Stimulated activated naive CD8-positive, alpha-beta T cell treated with anti-CD3 and anti-CD28 coated beads, Interleukin-15, Interleukin-2, amounts not matched to agents 100 U/mL and 50 U/mL, for 24 hours (primary cell): Measurements from ENCODE around the gene BMPR2.
A peak's percentile ranks its signal among the peaks of the same experiment; 100 is the strongest.
"Not testable (repeated sequence)": the region's sequence is repeated elsewhere in the genome, so short reads cannot be mapped to it uniquely, and the experiment has no call there.

Experiments
- ATAC-seq: fragments of 150-1000 bp; cut with Tn5 transposase; one replicate; pipeline ENCODE4 v1.10.0; 2021
- DNase-seq: peaks from one replicate; pipeline ENCODE4 v3.0.0; 2021

The BMPR2 gene

DNA sequence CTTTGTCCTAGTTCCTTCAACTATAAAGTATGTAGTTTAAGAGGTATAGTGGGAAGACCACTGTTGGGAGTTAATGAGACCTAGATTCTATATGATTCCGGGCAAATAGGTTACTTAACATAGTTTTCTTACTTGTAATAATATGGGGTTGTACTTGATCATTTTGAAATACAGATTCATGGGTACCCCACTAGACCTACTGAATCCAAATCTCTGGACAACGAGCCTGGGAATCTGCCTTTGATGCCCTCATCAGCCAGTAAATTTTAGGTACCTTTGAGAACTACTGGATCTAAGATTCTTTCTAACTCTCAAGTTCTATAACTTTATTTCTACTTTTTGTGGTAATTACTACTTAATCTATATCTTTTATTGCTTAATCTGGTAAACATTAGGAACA lies 6.6 kb downstream of the BMPR2 start:
- ATAC-seq (no peak), DNase-seq (no peak)

DNA sequence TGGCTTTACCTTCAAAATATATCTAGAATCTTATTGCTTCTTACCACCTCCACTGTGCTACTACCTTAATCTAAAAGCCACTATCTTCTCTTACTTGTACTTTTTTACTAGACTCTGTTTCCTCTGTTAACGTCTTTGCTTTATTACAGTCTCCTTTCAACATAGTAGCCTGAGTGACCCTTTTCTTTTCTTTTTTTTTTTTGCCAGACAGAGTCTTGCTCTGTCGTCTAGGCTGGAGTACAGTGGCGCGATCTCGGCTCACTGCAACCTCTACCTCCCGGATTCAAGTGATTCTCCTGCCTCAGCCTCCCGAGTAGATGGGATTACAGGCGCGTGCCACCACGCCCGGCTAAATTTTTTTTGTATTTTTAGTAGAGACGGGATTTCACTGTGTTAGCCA lies 10.4 kb downstream of the BMPR2 start:
- not testable (repeated sequence) for DNase-seq, ATAC-seq

DNA sequence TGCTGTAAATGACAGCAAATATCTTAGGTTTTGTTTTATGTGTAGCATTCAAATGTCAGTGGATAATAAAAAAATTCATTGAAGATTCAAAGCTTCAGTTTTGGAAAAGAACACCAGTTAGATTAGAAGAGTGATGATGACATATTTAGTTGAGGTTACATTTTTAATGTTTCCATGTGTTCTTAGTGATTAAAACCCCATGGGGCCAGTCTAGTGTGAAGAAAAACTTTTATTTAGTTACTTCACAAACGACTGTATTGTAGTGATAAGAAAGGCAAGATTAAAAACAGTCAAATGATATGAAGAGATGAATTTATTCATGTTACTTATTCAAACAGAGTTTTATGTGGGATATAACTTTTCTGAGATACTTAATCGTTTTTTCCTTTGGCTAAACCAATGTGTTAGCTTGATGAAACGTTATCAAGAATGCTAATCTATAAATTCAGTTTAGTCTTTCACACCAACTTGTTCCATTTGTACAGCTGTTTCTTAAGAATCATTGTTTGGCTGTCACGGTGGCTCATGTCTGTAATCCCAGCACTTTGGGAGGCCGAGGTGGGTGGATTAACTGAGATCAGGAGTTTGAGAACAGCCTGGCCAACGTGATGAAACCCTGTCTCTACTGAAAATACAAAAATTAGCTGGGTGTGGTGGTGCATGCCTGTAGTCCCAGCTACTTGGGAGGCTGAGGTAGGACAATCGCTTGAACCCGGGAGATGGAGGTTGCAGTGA lies 11.6 kb downstream of the BMPR2 start:
- peak; percentile 49 for ATAC-seq
- no peak for DNase-seq

DNA sequence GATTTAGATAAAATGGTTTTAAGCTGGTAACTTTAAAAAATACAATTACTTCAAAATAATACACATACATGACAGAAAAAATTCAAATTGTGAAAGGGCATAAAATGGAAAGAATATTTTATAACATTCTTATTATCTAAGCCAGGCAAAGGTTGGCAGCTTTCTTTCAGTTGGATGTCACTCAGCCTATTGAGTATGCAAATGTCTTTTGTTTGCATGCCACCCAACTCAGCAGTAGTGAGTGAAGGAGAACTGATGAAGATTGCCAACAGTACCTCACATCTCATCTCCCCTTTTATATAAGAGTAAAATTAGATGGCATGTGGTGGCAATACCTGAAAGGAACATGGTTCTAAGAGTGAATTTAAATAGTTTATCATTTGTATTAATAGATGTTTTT lies 24.8 kb downstream of the BMPR2 start:
- ATAC-seq (no peak), DNase-seq (no peak)

DNA sequence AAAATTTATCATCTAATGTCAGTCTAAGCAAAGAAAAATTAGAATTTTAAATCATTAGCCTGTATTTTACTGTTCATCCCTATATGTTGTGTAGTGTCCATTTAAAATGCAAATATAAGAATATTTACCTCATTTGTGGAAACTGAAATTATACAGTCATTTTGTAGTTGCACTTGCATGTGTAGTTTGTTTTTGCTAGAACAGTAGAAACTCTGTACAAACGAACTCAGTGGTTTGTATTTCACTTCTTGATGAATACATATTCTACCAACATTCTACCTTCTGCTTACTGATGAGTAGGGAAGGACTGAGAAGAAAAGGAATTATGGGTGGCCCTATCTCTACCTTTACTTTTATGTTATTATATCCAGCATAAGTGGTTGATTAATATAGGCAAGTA lies 29.7 kb downstream of the BMPR2 start:
- DNase-seq (no peak), ATAC-seq (no peak)

DNA sequence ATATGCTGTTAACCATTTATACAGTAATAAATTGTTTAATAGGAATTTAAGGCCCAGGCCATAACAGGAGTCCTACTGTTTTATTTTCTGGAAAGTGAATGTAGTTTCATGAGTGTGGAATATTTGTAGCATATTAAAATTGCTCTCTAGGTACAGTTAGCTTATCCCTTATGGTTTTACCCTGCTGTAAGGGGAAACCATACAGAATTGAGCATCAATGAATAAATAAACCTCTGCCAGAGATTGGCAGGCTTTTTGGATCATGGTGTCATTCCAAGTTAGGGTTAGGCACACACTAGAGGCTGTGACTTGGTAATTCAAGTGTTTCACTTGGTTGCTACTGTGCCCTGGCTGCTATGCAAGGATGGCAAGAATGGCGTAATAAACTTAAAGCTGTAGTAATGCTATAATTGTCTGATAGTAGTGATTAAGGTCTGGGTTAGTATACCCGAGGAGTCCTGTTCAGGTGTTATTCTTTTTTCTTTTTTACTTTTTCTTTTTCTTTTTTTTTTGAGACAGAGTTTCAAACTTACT lies 30.4 kb downstream of the BMPR2 start:
- ATAC-seq (no peak), DNase-seq (no peak)

DNA sequence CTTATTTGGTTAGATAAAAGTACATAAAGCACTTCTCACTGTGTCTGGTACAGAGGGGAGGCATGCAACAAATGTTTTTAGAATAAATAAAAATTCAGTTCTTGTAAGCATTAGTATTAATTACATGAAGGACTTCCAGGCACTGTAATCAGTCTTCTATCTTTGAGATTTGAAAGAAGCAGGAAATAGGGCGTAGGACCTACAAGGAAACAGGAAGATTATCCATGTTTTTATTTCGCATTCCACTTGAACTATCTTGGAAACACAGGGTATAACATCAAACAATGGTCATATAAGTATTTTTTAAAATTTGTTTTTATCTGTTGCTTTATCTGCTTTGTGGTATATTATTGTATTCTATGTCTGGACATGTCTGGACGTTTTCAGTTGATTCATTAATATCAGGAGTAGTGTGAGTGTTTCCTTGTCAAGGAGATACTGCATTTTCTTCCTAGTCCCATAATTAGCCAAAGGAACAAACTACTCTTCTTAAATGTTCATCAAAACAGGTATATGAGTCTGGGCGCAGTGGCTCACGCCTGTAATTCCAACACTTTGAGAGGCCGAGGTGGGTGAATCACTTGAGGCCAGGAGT lies 32.5 kb downstream of the BMPR2 start:
- DNase-seq = no peak
- no peak for ATAC-seq

DNA sequence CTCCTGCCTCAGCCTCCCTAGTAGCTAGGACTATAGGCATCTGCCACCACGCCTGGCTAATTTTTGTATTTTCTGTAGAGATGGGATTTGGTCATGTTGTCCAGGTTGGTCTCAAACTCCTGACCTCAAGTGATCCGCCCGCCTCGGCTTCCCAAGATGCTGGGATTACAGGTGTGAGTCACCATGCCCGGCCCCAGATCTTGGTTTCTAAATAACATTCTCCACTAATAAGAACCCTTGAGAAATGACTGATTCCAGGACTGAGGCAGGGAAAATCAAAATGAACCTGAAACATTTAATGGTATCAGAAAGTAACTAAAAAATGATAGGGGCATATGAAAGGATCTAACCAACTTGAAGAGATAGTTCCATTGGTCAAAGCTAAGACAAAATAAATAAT lies 34.0 kb downstream of the BMPR2 start:
- ATAC-seq = no peak
- DNase-seq = no peak

DNA sequence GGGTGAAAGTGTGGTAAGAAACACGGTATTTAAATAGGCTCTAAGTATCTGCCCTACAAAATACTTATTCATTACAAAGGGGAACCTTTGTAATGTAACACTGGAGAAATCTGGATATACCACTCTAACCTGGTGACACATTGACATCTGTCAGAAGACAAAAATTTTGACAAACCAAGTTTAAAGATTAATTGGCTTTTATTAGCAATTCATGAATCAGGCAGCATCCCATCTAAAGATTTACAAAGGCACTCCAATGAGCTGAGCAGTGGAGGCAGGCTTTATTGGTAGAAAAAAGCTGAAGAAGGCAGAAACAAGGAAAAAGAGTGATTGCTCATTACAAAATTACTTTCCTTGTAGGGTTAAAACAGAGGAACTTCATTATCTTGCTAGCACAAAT lies 35.0 kb downstream of the BMPR2 start:
- DNase-seq (no peak), ATAC-seq (no peak)

DNA sequence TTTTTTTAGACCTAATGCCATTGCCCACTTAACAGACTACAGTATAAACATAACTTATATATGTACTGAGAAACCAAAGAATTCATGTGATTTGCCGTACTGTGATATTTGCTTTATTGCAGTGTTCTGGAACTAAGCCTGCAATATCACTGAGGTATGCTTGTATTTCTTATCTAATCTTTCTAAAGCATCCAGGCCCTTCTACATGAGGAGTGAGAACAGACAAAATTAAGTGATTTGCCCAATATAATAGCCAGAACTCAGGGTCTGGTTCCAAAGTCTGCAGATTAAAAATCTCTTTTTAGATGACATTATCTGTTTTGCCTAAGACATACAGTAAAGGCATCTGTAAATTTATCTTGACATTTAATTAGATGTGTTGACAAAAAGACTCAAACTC lies 41.9 kb downstream of the BMPR2 start:
- ATAC-seq (no peak), DNase-seq (no peak)

DNA sequence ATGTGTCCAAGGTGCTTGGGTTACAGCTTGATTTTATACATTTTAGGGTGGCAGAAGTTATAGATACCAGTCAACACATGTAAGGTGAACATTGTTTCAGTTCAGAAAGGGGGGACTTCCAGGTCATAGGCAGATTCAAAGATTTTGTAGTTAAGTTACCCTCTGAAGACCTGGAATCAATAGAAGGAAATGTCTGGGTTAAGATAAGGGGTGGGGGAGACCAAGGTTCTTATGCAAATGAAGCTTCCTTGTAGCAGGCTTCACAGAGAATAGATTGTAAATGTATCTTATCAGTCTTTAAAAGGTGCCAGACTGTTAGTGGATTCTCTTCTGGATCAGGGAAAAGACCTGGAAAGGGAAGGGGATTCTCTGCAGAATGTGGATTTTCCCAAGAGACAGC lies 42.4 kb downstream of the BMPR2 start:
- ATAC-seq (no peak), DNase-seq (no peak)

DNA sequence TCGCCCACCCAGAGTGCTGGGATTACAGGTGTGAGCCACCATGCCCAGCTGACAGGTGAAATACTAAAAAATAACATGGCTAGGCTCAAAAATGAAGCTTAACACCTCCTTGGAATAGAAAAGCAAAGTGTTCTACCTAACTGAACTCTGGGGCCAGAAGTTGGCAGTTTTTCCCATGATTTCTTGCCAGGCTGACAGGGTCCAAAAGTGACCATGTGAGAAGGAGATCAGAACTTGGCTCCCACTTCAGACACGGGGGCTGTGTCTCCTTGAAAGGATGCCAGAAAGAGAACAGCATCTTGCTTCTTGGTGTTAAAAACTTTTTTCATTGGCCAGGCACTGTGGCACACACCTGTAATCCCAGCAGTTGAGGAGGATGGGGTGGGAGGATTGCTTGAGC lies 47.0 kb downstream of the BMPR2 start:
- ATAC-seq (no peak), DNase-seq (no peak)

DNA sequence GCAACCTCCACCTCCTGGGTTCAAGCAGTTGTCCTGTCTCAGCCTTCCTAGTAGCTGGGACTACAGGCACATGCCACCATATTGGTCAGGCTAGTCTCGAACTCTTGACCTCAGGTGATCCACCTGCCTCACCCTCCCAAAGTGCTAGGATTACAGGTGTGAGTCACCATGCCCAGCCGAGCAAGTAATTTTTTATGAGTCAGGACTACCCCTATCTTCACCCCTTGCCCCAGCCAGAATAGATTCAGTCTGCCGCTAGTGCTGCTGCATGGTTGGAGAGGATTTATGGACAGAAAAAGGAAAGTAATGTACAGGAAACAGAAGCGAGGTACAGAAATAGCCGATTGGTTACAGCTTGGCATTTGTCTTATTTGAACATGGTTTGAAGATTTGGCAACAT lies 48.9 kb downstream of the BMPR2 start:
- no peak for DNase-seq
- no peak for ATAC-seq

DNA sequence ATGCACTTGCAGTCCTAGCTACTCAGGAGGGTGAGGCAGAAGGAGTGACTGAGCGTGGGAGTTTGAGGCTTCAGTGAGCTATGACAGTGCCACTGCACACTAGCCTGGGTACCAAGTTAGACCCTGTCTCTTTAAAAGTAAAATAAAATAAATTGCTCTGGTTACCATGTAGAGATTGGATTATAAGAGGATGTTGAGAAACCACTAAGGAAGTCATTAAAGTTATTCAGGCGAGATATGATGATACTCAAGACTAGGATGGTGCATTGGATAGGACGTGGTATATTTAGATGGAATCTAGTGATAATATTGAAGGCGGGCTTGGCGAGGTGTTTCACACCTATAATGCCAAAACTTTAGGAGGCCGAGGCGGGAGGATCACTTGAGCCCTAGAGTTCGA lies 50.6 kb downstream of the BMPR2 start:
- no peak for ATAC-seq
- DNase-seq = no peak

DNA sequence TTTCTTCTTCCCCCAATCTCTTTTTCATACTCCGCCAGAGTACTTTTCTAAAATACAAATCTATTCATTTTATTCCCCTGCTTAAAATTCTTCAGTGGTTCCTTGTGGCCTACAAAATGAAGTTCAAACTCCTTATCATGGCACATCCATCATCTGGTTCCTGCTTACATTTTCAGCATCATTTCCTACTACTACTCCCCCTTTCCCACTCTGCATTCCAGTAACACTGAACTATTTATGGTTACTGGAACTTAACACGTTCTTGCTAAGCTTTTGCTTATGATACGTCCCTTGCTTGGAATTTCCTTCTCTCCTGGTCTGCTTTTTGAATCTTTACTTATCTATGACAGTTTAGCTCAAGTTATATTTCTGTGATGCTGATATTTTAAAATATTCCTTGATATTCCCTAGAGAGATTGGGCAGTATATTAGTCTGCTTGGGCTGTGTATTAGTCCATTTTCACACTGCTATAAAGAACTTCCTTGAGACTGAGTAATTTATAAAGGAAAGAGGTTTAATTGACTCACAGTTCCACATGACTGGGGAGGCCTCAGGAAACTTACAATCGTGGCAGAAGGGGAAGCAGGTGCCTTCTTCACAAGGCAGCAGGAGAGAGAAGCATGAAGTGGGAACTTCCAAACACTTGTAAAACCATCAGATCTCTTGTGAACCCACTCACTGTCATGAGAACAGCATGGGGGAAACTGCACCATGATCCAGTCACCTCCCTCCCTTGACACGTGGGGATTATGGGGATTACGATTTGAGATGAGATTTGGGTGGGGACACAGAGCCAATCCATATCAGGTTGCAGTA lies 53.2 kb downstream of the BMPR2 start:
- DNase-seq (no peak), ATAC-seq (no peak)

DNA sequence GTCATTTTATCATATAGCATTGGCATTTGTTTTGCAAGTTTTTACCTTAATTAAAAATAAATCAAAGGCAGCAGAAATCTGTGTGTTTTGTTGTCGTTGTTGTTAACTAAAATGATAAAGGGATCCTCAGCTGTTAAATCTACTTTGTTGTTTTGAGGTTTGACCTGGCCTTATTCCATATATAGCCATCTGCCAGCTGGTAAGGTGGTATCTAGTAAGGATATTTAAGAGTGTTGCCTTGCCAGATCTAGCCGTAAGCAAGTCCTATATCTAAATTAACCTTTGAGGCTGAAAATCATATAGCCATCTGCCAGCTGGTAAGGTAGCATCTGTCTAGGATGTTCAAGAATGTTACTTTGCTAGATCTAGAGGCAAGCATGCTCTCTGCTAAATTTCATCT lies 56.6 kb downstream of the BMPR2 start:
- ATAC-seq = no peak
- DNase-seq = no peak

DNA sequence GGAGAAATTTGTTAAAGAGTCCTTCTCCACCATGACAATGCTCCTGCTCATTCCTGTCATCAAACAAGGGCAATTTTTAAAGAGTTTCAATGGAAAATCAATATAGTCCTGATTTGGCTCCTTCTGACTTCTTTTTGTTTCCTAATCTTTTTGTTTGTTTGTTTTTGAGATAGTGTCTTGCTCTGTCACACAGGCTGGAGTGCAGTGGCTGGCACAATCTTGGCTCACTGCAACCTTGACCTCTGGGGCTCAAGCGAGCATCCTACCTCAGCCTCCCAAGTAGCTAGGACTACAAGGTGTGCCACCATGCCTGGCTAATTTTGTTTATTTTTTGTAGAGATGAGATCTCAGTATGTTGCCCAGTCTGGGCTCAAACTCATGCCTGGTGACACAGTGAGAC lies 58.3 kb downstream of the BMPR2 start:
- ATAC-seq (no peak), DNase-seq (no peak)

DNA sequence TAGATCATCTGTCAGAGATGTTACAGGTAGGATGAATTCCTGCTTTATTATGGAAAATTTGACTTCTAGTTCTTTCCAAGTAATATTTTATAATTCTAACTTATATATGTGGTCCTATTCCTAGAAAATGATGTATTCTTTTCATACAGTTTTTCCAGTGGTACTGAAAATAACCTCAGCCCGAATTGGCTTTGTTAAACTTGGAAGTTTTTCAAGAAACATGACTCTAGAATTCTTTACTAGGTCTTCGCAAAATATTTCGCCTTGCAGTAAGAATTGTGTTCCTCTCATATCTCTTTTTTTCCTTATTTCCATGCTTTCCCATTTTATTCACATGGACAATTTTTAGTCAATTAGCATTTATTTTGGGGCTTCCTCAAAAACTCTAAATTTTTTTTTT lies 60.5 kb downstream of the BMPR2 start:
- no peak for ATAC-seq
- no peak for DNase-seq

DNA sequence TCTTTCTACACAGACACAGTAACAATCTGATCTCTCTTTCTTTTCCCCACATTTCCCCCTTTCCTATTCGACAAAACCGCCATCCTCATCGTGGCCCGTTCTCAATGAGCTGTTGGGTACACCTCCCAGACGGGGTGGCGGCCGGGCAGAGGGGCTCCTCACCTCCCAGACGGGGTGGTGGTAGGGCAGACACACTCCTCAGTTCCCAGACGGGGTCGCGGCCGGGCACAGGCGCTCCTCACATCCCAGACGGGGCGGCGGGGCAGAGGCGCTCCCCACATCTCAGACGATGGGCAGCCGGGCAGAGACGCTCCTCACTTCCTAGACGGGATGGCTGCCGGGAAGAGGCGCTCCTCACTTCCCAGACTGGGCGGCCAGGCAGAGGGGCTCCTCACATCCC lies 64.0 kb downstream of the BMPR2 start:
- ATAC-seq = not testable (repeated sequence)

DNA sequence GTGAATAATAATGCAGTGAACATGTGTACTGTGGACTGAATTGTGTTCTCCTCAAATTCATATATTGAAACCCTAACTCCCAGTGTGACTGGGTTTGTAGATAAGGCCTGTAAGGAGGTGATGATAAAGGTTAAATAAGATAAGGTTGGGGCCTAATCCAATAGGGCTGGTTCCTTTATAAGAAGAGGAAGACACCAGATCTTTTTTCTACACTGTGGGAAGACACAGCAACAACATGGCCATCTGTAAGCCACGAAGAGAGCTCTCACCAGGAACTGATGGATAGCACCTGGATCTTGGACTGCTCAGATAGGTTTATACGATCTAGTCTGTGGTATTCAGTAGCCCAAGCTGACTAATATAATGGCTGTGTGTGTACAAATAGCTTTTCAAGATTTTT lies 66.8 kb downstream of the BMPR2 start:
- ATAC-seq (no peak), DNase-seq (no peak)

More for the DNA sequence above, 64.0 kb downstream of the BMPR2 start:
- not testable (repeated sequence) for DNase-seq

DNA sequence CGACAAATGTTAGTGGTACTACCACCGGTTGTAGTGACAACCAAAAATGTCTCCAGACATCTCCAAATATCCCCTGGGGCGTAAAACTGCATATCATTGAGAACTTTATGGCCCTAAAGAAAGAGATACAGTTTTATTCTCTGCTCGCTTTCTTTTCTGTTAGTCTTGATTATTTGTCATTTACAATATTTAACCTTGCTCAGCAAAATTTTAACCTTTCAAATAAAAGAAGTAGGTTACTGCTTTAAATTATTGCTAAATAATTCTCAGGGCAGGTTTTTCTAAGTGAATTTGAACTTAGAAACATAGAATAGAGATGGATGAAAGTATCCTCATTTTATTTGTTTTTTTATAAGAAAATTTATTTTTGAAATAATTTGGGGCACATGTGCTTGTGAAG lies 67.9 kb downstream of the BMPR2 start:
- DNase-seq = no peak
- ATAC-seq = no peak

DNA sequence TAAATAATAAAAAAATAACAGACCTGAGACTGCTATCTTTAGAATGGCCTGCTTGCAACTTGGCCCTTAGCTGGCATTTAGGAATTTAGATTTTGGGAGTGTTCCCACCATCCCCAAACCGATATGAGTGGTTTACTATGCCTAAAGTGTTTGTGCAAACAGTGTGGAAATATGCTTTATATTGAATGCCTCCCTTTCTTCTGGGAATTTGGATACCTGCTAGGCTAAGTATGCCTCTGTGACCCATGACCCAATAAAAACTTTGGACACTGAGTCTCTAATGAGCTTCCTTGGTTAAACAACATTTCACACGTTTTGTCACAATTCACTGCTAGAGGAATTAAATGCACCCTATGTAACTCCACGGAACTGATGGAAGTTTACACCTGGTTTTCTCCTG lies 73.2 kb downstream of the BMPR2 start:
- DNase-seq (no peak), ATAC-seq (no peak)

DNA sequence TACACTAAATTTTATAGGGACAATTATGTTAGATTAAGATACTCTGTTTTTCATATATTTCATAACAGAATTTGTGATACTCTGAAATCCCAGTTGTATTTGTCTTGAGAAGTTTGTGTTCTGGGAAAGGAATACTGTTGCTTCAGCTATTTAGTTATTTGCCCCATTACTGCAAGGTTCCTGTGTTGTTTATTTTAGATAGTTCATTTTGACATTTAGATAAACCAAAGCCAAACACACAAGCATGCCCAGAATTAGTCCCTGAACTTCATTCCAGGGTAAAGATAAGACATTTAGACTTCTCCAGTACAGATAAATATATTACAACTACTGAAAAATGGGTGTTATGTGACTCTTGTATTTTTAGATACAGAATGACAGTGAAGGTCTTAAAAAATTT lies 74.7 kb downstream of the BMPR2 start:
- DNase-seq (no peak), ATAC-seq (no peak)
